Ammon's horn (tissue), 1 donor: Measurements from ENCODE around the gene SMO.
"Not testable (repeated sequence)": the region's sequence is repeated elsewhere in the genome, so short reads cannot be mapped to it uniquely, and the experiment has no call there.

Experiments
- DNase-seq: peaks from one replicate; pipeline ENCODE4 v3.0.0-alpha.2; 2016; ENCODE audit warnings: low spot score

SMO gene

GRCh38 chr7:129169686-129170440 lies 18.6 kb upstream of the SMO start:
- DNase-seq: no peak

DNA sequence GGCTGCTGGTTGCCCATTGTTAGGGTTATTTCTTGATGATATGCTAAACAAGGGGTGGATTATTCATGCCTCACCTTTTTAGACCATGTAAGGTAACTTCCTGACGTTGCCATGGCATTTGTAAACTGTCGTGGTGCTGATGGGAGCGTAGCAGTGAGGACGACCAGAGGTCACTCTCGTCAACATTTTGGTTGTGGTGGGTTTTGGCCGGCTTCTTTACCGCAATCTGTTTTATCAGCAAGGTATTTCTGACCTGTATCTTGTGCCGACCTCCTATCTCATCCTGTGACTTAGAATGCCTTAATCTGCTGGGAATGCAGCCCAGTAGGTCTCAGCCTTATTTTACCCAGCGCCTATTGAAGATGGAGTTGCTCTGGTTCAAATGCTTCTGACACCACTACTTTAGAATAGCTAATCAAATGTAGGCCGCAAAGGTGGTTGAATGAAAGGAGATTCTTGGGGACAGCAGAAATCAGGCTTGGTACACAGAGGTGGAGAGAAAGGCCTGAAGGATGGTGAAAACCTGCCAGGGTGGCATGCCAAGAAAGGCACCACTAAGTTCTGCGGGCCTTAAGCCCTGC lies 17.9 kb upstream of the SMO start:
- DNase-seq: no peak

DNA sequence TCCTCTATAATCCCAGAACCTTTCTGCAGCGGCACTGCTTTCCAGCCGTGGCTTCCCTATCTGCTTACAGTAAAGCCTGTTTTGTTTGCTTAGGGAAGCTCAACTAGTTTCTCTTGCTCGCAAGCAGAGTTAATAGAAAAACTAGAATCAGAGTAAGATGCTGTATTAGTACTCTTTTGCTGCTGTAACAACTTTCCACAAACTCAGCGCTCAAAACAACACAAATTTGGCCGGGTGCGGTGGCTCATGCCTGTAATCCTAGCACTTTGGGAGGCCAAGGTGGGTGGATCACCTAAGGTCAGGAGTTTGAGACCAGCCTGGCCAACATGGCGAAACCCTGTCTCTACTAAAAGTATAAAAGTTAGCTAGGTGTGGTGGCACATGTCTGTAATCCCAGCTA lies 14.6 kb upstream of the SMO start:
- not testable (repeated sequence) for DNase-seq

DNA sequence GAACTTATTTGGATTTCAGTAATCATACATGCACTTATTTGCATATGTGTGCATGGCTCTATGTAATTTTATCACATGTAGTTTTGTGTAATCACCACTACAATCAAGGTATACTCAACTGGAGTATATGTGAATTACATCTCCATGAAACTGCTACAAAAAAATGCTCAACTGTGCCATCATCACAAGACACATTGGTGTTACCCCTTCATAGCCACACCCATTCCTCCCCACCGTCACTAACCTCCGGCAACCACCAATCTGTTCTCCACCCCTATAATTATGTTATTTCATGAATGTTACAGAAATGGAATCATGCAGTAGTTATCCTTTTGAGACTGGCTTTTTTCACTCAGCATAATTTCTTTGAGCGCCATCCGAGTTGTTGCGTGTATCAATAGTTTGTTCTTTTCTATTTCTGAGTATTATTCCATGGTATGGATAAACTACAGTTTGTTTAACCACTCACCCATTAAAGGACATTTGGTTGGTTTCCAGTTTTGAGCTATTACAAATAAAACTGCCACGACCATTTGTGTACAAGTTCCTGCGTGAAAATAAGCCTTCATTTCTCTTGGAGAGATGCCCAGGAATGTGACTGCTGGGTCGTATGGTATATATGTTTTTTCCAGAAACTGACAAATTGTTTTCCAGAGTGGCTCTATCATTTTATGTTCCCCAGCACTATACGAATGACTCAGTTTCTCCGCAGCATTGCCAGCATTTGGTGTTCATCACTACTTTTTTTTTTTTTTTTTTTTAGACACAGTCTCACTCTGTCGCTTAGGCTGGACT lies 11.3 kb upstream of the SMO start:
- DNase-seq: no peak

- DNase-seq: no peak
Measured at GRCh38 chr7:129184981-129185670, 3.3 kb upstream of the SMO start.

DNA sequence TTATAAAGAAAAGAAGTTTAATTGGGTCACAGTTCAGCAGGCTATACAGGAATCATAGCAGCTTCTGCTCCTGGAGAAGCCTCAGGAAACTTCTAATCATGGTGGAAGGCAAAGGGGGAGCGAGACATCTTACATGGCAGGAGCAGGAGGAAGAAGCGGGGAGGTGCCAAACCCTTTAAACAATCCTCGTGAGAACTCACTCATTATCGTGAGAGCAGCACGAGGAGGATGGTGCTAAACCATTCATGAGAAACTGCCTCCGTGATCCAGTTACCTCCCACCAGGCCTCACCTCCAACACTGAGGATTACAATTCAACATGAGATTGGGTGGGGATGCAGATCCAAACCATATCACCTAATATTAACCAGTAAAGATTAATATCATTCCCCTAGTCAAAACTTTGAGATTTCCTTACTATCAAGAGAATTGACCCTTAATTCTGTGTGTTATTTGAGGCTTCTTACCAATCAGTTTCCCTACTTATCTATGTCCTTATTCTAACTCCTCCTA lies 1.6 kb upstream of the SMO start:
- DNase-seq: no peak

- DNase-seq: no peak
Measured at GRCh38 chr7:129187681-129188371, 607 bp upstream of the SMO start.

- no peak for DNase-seq
Measured at GRCh38 chr7:129188892-129189660, 643 bp downstream of the SMO start.

DNA sequence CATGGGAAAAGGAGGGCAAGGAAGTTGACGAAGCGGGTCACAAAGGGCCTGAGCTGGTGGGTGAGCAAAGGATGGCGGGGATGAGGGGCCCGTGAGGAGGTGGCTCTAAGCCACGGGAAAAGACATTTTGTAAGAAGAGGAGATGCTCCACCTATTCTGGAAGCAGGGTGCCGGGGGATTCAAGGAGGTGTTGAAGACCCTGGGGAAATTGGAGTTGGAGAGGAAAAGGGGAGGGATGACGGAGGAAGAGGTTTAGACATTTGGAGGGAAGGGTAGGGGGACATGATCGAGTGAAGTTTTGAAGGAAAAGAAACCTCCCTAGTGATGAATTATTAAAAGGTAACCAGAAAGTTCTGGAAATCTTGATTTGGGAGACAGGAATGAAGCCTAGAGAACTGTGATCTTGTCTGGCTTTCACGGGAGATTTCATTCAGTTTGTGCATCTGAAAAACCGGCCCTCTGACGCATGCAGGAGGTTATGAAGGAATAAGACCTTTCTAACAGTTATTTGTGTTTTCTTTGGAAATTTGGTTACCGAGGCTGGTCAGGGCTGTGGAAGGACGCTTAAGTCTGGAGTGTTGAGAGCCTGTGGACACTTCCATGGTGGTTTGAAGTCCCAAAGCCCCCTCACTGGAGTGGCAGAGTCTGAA lies 1.4 kb downstream of the SMO start:
- DNase-seq: no peak

- no peak for DNase-seq
Measured at GRCh38 chr7:129191272-129191671, 2.8 kb downstream of the SMO start.

- no peak for DNase-seq
Measured at GRCh38 chr7:129193892-129194291, 5.5 kb downstream of the SMO start.

GRCh38 chr7:129197771-129198170 lies 9.3 kb downstream of the SMO start:
- no peak for DNase-seq

DNA sequence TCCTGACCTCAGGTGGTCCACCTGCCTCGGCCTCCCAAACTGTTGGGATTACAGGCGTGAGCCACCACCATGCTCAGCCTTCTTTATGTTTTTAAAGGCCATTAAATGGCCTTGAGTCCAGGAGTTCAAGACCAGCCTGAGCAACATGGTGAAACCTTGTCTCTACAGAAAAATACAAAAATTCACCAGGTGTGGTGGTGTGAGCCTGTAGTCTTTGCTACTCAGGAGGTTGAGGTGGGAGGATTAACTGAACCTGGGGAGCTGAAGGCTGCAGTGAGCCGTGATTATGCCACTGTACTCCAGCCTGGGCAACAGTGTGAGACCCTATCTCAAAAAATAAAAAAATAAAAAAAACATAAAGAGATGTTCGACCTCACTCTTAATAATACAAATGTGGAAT lies 11.0 kb downstream of the SMO start:
- DNase-seq: no peak

- DNase-seq: no peak
Measured at GRCh38 chr7:129202058-129202777, 13.8 kb downstream of the SMO start.

GRCh38 chr7:129203050-129203741 lies 14.8 kb downstream of the SMO start:
- no peak for DNase-seq

DNA sequence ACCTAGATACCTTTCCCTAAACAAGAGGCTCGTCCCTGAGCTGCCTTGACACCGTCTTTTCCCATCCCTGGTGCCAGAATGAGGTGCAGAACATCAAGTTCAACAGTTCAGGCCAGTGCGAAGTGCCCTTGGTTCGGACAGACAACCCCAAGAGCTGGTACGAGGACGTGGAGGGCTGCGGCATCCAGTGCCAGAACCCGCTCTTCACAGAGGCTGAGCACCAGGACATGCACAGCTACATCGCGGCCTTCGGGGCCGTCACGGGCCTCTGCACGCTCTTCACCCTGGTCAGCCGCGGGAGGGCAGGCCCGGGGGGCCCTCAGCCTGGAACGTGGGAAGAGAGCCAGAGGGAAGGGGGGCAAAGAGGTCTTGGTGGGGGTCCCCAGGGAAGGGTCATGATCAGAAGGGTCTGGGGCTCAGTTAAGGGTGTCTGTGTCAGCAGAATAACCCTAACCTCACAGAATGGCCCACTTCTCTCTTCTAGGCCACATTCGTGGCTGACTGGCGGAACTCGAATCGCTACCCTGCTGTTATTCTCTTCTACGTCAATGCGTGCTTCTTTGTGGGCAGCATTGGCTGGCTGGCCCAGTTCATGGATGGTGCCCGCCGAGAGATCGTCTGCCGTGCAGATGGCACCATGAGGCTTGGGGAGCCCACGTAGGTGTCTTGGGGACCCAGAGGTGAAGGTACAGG lies 16.8 kb downstream of the SMO start:
- no peak for DNase-seq

GRCh38 chr7:129205987-129206785 lies 17.8 kb downstream of the SMO start:
- no peak for DNase-seq

GRCh38 chr7:129208667-129209066 lies 20.2 kb downstream of the SMO start:
- DNase-seq: no peak
